HepG2 (cell line): ENCODE results near the gene DUOXA2. TPM values are rescaled to one million over a fixed set of nuclear protein-coding genes. Genes with fewer than 3 reads are reported as not detected.

Source experiments
- AGO1 ChIP-seq: fragments of 200-400 bp; formaldehyde crosslinking; IDR thresholded peaks from 2 replicates; pipeline ENCODE4 v1.6.1; 2017; ENCODE audit warnings: mild to moderate bottlenecking, low read depth, low read length, moderate library complexity; ENCODE audit not compliant: poor library complexity, severe bottlenecking
- AKAP8 ChIP-seq: sonication (generic); formaldehyde crosslinking; IDR thresholded peaks from 2 replicates; pipeline ENCODE4 v1.5.1; 2020; ENCODE audit warnings: mild to moderate bottlenecking, missing genetic modification reagents
- MAFK ChIP-seq, 2 experiments: IDR thresholded peaks in 1 of 2; conservative IDR thresholded peaks in 1 of 2; 2 replicates each; pipeline ENCODE4 v1.6.1; 2011; ENCODE audit warnings: improper control_type of control experiment in 2 of 2, low read length in 2 of 2
- SMARCC2 ChIP-seq: fragments of 450-650 bp; IDR thresholded peaks from 2 replicates; pipeline ENCODE4 v1.6.1; 2017; ENCODE audit warnings: antibody characterized with exemption, mild to moderate bottlenecking
- TAF15 ChIP-seq: fragments of 200-400 bp; formaldehyde crosslinking; IDR thresholded peaks from one replicate; pipeline ENCODE4 v1.6.1; 2018; ENCODE audit warnings: mild to moderate bottlenecking, low read depth, low read length; ENCODE audit not compliant: poor library complexity, severe bottlenecking
- TBX2 ChIP-seq: sonication (generic); formaldehyde crosslinking; IDR thresholded peaks from 2 replicates; pipeline ENCODE4 v1.5.0; 2020; ENCODE audit warnings: missing genetic modification reagents, mild to moderate bottlenecking, borderline replicate concordance
- U2AF1 ChIP-seq: fragments of 200-400 bp; formaldehyde crosslinking; optimal IDR thresholded peaks from 2 replicates; pipeline ENCODE3; 2017; ENCODE audit warnings: mild to moderate bottlenecking, low read depth, low read length
- ZBTB7B ChIP-seq: sonication (generic); formaldehyde crosslinking; IDR thresholded peaks from 2 replicates; pipeline ENCODE4 v1.4.0; 2020; ENCODE audit warnings: missing genetic modification reagents
- ZFX ChIP-seq: sonication (generic); formaldehyde crosslinking; IDR thresholded peaks from 2 replicates; pipeline ENCODE4 v1.4.0; 2020; ENCODE audit warnings: mild to moderate bottlenecking, low read depth, missing genetic modification reagents, moderate library complexity
- ZNF12 ChIP-seq: sonication (generic); formaldehyde crosslinking; IDR thresholded peaks from 2 replicates; pipeline ENCODE4 v1.5.0; 2020; ENCODE audit warnings: missing genetic modification reagents
- ZNF709 ChIP-seq: sonication (generic); formaldehyde crosslinking; IDR thresholded peaks from 2 replicates; pipeline ENCODE4 v1.5.0; 2020; ENCODE audit warnings: mild to moderate bottlenecking, missing genetic modification reagents
- ZNF777 ChIP-seq: sonication (generic); formaldehyde crosslinking; IDR thresholded peaks from 2 replicates; pipeline ENCODE4 v1.4.0; 2020; ENCODE audit warnings: missing genetic modification reagents
- polyA plus RNA-seq, 8 experiments: library from polyadenylated mRNA; depleted of rRNA in 3 of 8; stranded (reverse) in 7 of 8; unstranded in 1 of 8; fragments of >200 nt; fragmentation: Illumina TruSeq in 4 of 8; extraction: Trizol in 4 of 8; gene quantifications; 2 replicates each; pipeline versions ENCODE4 v1.2.1 to v1.2.3, GENCODE V29; 2011 to 2016; ENCODE audit warnings: low read depth in 4 of 8, missing spikeins in 1 of 8, mixed read lengths in 1 of 8; ENCODE audit not compliant: insufficient read depth in 1 of 8
- total RNA-seq, 5 experiments: library from RNA; depleted of rRNA; stranded (reverse); fragments of >200 nt; fragmentation: Illumina TruSeq; extraction: Trizol; gene quantifications; 2 replicates each; pipeline ENCODE4 v1.2.3, GENCODE V29; 2016; ENCODE audit warnings: low read depth in 1 of 5
- TF ChIP-seq, protein P1 (sequence below): sonication (generic); formaldehyde crosslinking; IDR thresholded peaks from 2 replicates; pipeline ENCODE4 v1.8.1; 2022; ENCODE audit warnings: low read depth, mild to moderate bottlenecking, missing genetic modification reagents
- TF ChIP-seq, protein P2 (sequence below): sonication (generic); formaldehyde crosslinking; IDR thresholded peaks from 2 replicates; pipeline ENCODE4 v1.5.1; 2020; ENCODE audit warnings: missing genetic modification reagents, mild to moderate bottlenecking, borderline replicate concordance
- TF ChIP-seq, protein P3 (sequence below): sonication (generic); formaldehyde crosslinking; IDR thresholded peaks from 2 replicates; pipeline ENCODE4 v1.4.0; 2020; ENCODE audit warnings: missing genetic modification reagents, low read depth, mild to moderate bottlenecking, borderline replicate concordance
- TF ChIP-seq, protein P4 (sequence below): sonication (generic); formaldehyde crosslinking; IDR thresholded peaks from 2 replicates; pipeline ENCODE4 v1.8.0; 2022; ENCODE audit warnings: mild to moderate bottlenecking, missing genetic modification reagents, moderate library complexity
- TF ChIP-seq, protein P5 (sequence below): sonication (generic); formaldehyde crosslinking; IDR thresholded peaks from 2 replicates; pipeline ENCODE4 v1.5.1; 2020; ENCODE audit warnings: missing genetic modification reagents, mild to moderate bottlenecking, borderline replicate concordance

The DUOXA2 gene
- total and polyA plus RNA-seq, 2 of the 13 experiments (the other 11 are each of a cell fraction or from before 2014, with no cell fraction given), result 0.32 TPM; not detected in 1

DNA sequence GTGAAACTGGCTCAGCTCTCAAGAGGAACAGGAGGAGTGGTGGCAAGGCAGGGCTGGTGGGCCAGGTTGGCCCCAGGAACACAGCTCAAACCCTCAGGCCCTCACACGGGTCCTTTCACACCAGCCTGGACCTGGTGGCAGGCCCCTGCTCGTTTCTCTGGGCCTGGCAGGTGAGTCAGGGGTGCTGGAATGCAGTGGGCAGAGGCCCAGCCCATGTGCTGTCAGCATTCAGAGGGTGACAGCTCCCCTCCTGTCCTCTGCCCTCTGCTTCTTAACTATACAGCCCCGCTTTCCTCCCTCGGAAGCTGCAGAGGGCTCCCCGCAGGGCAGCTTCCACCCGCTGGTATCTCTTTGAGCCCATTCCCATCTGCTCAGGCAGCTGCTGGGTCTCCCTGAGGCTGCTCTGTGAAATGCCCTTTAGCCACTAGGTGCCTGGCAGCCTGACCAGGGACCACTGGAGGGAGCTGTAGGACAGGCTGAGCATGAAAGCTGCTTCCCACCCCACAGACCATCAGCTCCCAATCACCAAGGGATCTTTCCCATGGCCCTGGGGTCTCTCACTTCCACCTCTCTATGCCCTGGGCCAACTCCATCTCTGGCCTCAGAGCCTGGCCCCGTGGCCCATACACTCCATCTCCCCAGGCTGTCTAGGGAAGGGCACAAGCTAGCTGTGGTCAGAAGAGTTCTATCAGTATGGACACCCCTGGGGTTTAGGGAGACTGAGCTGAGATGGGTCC lies 48.8 kb downstream of the DUOXA2 start (continued):
- peak; percentile 35 for TF ChIP-seq AKAP8 (CRISPR knock-in tag)
- TF ChIP-seq ZFX (CRISPR knock-in tag), result no peak
- TF ChIP-seq, protein P1, sequence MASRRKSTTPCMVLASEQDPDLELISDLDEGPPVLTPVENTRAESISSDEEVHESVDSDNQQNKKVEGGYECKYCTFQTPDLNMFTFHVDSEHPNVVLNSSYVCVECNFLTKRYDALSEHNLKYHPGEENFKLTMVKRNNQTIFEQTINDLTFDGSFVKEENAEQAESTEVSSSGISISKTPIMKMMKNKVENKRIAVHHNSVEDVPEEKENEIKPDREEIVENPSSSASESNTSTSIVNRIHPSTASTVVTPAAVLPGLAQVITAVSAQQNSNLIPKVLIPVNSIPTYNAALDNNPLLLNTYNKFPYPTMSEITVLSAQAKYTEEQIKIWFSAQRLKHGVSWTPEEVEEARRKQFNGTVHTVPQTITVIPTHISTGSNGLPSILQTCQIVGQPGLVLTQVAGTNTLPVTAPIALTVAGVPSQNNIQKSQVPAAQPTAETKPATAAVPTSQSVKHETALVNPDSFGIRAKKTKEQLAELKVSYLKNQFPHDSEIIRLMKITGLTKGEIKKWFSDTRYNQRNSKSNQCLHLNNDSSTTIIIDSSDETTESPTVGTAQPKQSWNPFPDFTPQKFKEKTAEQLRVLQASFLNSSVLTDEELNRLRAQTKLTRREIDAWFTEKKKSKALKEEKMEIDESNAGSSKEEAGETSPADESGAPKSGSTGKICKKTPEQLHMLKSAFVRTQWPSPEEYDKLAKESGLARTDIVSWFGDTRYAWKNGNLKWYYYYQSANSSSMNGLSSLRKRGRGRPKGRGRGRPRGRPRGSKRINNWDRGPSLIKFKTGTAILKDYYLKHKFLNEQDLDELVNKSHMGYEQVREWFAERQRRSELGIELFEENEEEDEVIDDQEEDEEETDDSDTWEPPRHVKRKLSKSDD, result no peak
- TF ChIP-seq ZNF12 (CRISPR knock-in tag), result no peak
- no peak for TF ChIP-seq ZNF709 (CRISPR knock-in tag)
- TF ChIP-seq U2AF1, result no peak
- peak; percentile 27; the same call in 1 of the 2 replicates for TF ChIP-seq ZNF777 (CRISPR knock-in tag)
- TF ChIP-seq, protein P2, sequence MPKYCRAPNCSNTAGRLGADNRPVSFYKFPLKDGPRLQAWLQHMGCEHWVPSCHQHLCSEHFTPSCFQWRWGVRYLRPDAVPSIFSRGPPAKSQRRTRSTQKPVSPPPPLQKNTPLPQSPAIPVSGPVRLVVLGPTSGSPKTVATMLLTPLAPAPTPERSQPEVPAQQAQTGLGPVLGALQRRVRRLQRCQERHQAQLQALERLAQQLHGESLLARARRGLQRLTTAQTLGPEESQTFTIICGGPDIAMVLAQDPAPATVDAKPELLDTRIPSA (CRISPR knock-in tag), result no peak
- TF ChIP-seq TAF15, result no peak
- TF ChIP-seq ZBTB7B (CRISPR knock-in tag), result no peak
- peak; percentile 96 for TF ChIP-seq AGO1
- peak; percentile 64; the same call in 1 of the 2 replicates for TF ChIP-seq TBX2 (CRISPR knock-in tag)
- TF ChIP-seq, protein P3, sequence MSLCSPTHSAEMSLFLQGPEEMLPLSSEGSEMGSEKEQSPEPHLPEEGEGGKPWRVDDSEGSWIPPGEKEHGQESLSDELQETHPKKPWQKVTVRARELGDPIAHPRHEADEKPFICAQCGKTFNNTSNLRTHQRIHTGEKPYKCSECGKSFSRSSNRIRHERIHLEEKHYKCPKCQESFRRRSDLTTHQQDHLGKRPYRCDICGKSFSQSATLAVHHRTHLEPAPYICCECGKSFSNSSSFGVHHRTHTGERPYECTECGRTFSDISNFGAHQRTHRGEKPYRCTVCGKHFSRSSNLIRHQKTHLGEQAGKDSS (CRISPR knock-in tag), result peak; percentile 78; the same call in 1 of the 2 replicates
- TF ChIP-seq MAFK (conservative IDR thresholded peaks at IDR 0.05 in 1 of 2, IDR thresholded peaks at IDR 0.05 in 1 of 2; ENCODE audit: low read length in 2 of 2), result no peak
- TF ChIP-seq, protein P4, sequence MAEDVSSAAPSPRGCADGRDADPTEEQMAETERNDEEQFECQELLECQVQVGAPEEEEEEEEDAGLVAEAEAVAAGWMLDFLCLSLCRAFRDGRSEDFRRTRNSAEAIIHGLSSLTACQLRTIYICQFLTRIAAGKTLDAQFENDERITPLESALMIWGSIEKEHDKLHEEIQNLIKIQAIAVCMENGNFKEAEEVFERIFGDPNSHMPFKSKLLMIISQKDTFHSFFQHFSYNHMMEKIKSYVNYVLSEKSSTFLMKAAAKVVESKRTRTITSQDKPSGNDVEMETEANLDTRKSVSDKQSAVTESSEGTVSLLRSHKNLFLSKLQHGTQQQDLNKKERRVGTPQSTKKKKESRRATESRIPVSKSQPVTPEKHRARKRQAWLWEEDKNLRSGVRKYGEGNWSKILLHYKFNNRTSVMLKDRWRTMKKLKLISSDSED (CRISPR knock-in tag), result no peak
- TF ChIP-seq, protein P5, sequence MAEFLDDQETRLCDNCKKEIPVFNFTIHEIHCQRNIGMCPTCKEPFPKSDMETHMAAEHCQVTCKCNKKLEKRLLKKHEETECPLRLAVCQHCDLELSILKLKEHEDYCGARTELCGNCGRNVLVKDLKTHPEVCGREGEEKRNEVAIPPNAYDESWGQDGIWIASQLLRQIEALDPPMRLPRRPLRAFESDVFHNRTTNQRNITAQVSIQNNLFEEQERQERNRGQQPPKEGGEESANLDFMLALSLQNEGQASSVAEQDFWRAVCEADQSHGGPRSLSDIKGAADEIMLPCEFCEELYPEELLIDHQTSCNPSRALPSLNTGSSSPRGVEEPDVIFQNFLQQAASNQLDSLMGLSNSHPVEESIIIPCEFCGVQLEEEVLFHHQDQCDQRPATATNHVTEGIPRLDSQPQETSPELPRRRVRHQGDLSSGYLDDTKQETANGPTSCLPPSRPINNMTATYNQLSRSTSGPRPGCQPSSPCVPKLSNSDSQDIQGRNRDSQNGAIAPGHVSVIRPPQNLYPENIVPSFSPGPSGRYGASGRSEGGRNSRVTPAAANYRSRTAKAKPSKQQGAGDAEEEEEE (CRISPR knock-in tag), result no peak
- no peak for TF ChIP-seq SMARCC2
